RKO (cell line): ENCODE measurements around the gene CFAP92.

ENCODE experiments used
- DNase-seq: peaks from one replicate; pipeline ENCODE4 v3.0.0-alpha.2; 2016; ENCODE audit warnings: low spot score

CFAP92 gene

GRCh38 chr3:128863560-128863959 is 130.3 kb downstream of the CFAP92 start:
- no peak for DNase-seq

GRCh38 chr3:128861491-128861890 is 132.4 kb downstream of the CFAP92 start:
- no peak for DNase-seq
